K562 (cell line): ENCODE data around the gene KIF26A. TPM values are rescaled to one million over a fixed set of nuclear protein-coding genes. Genes with fewer than 3 reads are reported as not detected.

Experiments used
- ATAC-seq: fragments of 200-7000 bp; cut with Tn5 transposase; 3 replicates; pipeline ENCODE4 v1.9.1; 2020; ENCODE audit warnings: moderate library complexity
- BruUV-seq: library from RNA; stranded (reverse); fragments of 400-500 nt; replicated peaks from 2 replicates; lab custom pipeline; 2021; lab: Mats Ljungman, UMichigan
- CTCF ChIA-PET: fragments of 300-600 bp; formaldehyde crosslinking; extraction: SDS; loops from one replicate; lab custom pipeline; 2021; ENCODE audit warnings: low intra/inter-chr PET ratio; lab: Yijun Ruan, JAX
- POLR2A ChIA-PET: fragments of 300-600, 350-650 bp; sonication (Branson Sonifier 250); formaldehyde crosslinking; extraction: SDS; loops from one replicate; lab custom pipeline; 2021; ENCODE audit warnings: antibody characterized with exemption, inconsistent platforms; lab: Yijun Ruan, JAX
- DNase-seq, 4 experiments: peaks; one replicate each; pipeline versions ENCODE4 v3.0.0 to v3.0.0-alpha.2; 2011 to 2018; ENCODE audit warnings: low spot score in 3 of 4, mixed read lengths in 3 of 4; ENCODE audit errors: extremely low read depth in 1 of 4
- FAIRE-seq: peaks from 2 replicates; lab custom pipeline; 2011; peaks lifted over from hg19 to GRCh38; lab: Jason Lieb, UNC
- H2AFZ ChIP-seq: 2 replicates; pipeline ENCODE4 v1.6.0; 2011; ENCODE audit warnings: low read depth, low read length, control low read depth, inconsistent platforms
- H3K27ac ChIP-seq: fragments of 200-600 bp; 3 replicates; pipeline ENCODE4 v1.8.0; 2011; ENCODE audit warnings: low read depth, mild to moderate bottlenecking, control low read depth, inconsistent platforms, low read length, moderate library complexity, mixed read lengths; ENCODE audit errors: extremely low read depth
- H3K27me3 ChIP-seq, 2 experiments: fragments of 300-600 bp in 1 of 2; 2 replicates in 1 of 2; 3 replicates in 1 of 2; pipeline versions ENCODE4 v1.6.0 to v1.8.0; 2011; ENCODE audit warnings: inconsistent platforms in 2 of 2, low read length in 2 of 2, mild to moderate bottlenecking in 1 of 2, mixed read lengths in 1 of 2, moderate library complexity in 1 of 2; ENCODE audit not compliant: control insufficient read depth in 2 of 2, insufficient read depth in 2 of 2
- H3K36me3 ChIP-seq: fragments of 300-600 bp; 3 replicates; pipeline ENCODE4 v1.8.0; 2011; ENCODE audit warnings: mild to moderate bottlenecking, low read length, inconsistent platforms; ENCODE audit not compliant: control insufficient read depth, insufficient read depth
- H3K4me1 ChIP-seq, 2 experiments: fragments of 200-600 bp in 1 of 2; replicated peaks in 1 of 2; 2 replicates in 1 of 2; 3 replicates in 1 of 2; pipeline versions ENCODE4 v1.5.1 to v1.8.0; 2011; ENCODE audit warnings: inconsistent platforms in 2 of 2, low read length in 2 of 2, mild to moderate bottlenecking in 1 of 2, mixed read lengths in 1 of 2, moderate library complexity in 1 of 2; ENCODE audit not compliant: control insufficient read depth in 2 of 2, insufficient read depth in 2 of 2
- H3K4me2 ChIP-seq: 2 replicates; pipeline ENCODE4 v1.6.1; 2011; ENCODE audit warnings: low read length, control low read depth, inconsistent platforms, mixed read lengths; ENCODE audit not compliant: insufficient read depth
- H3K4me3 ChIP-seq: fragments of 200-600 bp; sonication (generic), shearing (Covaris generic); 2 replicates; pipeline ENCODE4 v1.5.1; 2016; ENCODE audit warnings: control low read depth, inconsistent platforms
- H3K79me2 ChIP-seq: fragments of 200-600 bp; 3 replicates; pipeline ENCODE4 v1.8.0; 2011; ENCODE audit warnings: low read length, inconsistent platforms; ENCODE audit not compliant: control insufficient read depth, insufficient read depth
- H3K9ac ChIP-seq, 2 experiments: 2 replicates each; pipeline versions ENCODE4 v1.6.0 to v1.6.1; 2011; ENCODE audit warnings: low read depth in 2 of 2, low read length in 2 of 2, control low read depth in 1 of 2, inconsistent platforms in 1 of 2, mild to moderate bottlenecking in 1 of 2, mixed read lengths in 1 of 2; ENCODE audit not compliant: insufficient read depth in 1 of 2
- H3K9me1 ChIP-seq: one replicate; pipeline ENCODE4 v1.6.0; 2011; ENCODE audit warnings: inconsistent platforms, mild to moderate bottlenecking, low read length, moderate library complexity; ENCODE audit not compliant: control insufficient read depth, insufficient read depth
- H3K9me3 ChIP-seq: replicated peaks from 2 replicates; pipeline ENCODE4 v1.5.1; 2011; ENCODE audit warnings: low read depth, low read length, inconsistent platforms; ENCODE audit not compliant: control insufficient read depth, insufficient read depth
- H4K20me1 ChIP-seq: replicated peaks from 2 replicates; pipeline ENCODE4 v1.6.1; 2011; ENCODE audit warnings: low read length, inconsistent platforms, mixed read lengths; ENCODE audit not compliant: control insufficient read depth, insufficient read depth
- DACH1 ChIP-seq: fragments of 450-650 bp; IDR thresholded peaks from 2 replicates; pipeline ENCODE4 v1.6.1; 2018; ENCODE audit not compliant: partially characterized antibody
- E2F1 ChIP-seq: sonication (generic); formaldehyde crosslinking; IDR thresholded peaks from 2 replicates; pipeline ENCODE4 v1.8.1; 2023; ENCODE audit warnings: mild to moderate bottlenecking, missing genetic modification reagents, moderate library complexity
- E2F6 ChIP-seq, 2 experiments: IDR thresholded peaks; 2 replicates each; pipeline ENCODE4 v1.6.1; 2011; ENCODE audit warnings: borderline replicate concordance in 1 of 2, control low read depth in 1 of 2, low read depth in 1 of 2, low read length in 1 of 2, mild to moderate bottlenecking in 1 of 2, mixed read lengths in 1 of 2, moderate library complexity in 1 of 2; ENCODE audit not compliant: insufficient read depth in 1 of 2, insufficient read length in 1 of 2, poor library complexity in 1 of 2, severe bottlenecking in 1 of 2; ENCODE audit errors: extremely low read depth in 1 of 2
- FOXK2 ChIP-seq, 2 experiments: fragments of 450-650 bp; IDR thresholded peaks in 1 of 2; conservative IDR thresholded peaks in 1 of 2; 2 replicates each; pipeline ENCODE4 v1.6.1; 2016; ENCODE audit warnings: low read depth in 2 of 2, mild to moderate bottlenecking in 1 of 2
- GTF2B ChIP-seq: IDR thresholded peaks from 2 replicates; pipeline ENCODE4 v1.6.1; 2011; ENCODE audit not compliant: insufficient read length; ENCODE audit errors: extremely low read depth
- IRF1 ChIP-seq: sonication (generic); formaldehyde crosslinking; IDR thresholded peaks from 2 replicates; pipeline ENCODE4 v1.8.0; 2022; ENCODE audit warnings: missing genetic modification reagents, mild to moderate bottlenecking, borderline replicate concordance
- KAT2B ChIP-seq: IDR thresholded peaks from one replicate; pipeline ENCODE4 v1.6.1; 2012; ENCODE audit warnings: low read depth, mild to moderate bottlenecking, control low read depth, inconsistent platforms, low read length, moderate library complexity
- MTF1 ChIP-seq: fragments of 250-450 bp; sonication (Bioruptor Pico); IDR thresholded peaks from 2 replicates; pipeline ENCODE4 v1.9.0; 2021; ENCODE audit warnings: moderate library complexity, mild to moderate bottlenecking, inconsistent platforms, borderline replicate concordance
- PHF21A ChIP-seq: fragments of 450-650 bp; IDR thresholded peaks from 2 replicates; pipeline ENCODE4 v1.6.1; 2017; ENCODE audit warnings: low read depth, borderline replicate concordance
- PPARD ChIP-seq: fragments of 250-450 bp; sonication (Bioruptor Pico); IDR thresholded peaks from 2 replicates; pipeline ENCODE4 v1.8.0; 2022; ENCODE audit warnings: inconsistent platforms, mild to moderate bottlenecking, moderate library complexity
- RBM22 ChIP-seq: fragments of 200-400 bp; formaldehyde crosslinking; IDR thresholded peaks from 2 replicates; pipeline ENCODE4 v1.6.1; 2018; ENCODE audit warnings: low read length, low read depth; ENCODE audit not compliant: poor library complexity, severe bottlenecking
- RBM34 ChIP-seq: fragments of 200-400 bp; formaldehyde crosslinking; IDR thresholded peaks from 2 replicates; pipeline ENCODE4 v1.6.1; 2018; ENCODE audit warnings: low read length, borderline replicate concordance; ENCODE audit not compliant: insufficient read depth
- SMAD3 ChIP-seq: fragments of 450-650 bp; formaldehyde crosslinking; conservative IDR thresholded peaks from 2 replicates; pipeline ENCODE4 v1.4.0; 2020; ENCODE audit warnings: mild to moderate bottlenecking
- ZNF12 ChIP-seq: sonication (generic); formaldehyde crosslinking; IDR thresholded peaks from 2 replicates; pipeline ENCODE4 v1.4.0; 2020; ENCODE audit warnings: mild to moderate bottlenecking, missing genetic modification reagents
- ZNF140 ChIP-seq: fragments of 250-450 bp; sonication (Bioruptor Pico); IDR thresholded peaks from 2 replicates; pipeline ENCODE4 v1.8.0; 2021; ENCODE audit warnings: moderate library complexity, mild to moderate bottlenecking, inconsistent platforms
- ZNF699 ChIP-seq: fragments of 250-450 bp; sonication (Bioruptor Pico); IDR thresholded peaks from 2 replicates; pipeline ENCODE4 v1.8.0; 2021; ENCODE audit warnings: mild to moderate bottlenecking, moderate library complexity; ENCODE audit not compliant: insufficient replicate concordance
- ZNF785 ChIP-seq: fragments of 250-450 bp; sonication (Bioruptor Pico); IDR thresholded peaks from 2 replicates; pipeline ENCODE4 v1.4.0; 2020; ENCODE audit warnings: mild to moderate bottlenecking
- ZZZ3 ChIP-seq: fragments of 450-650 bp; IDR thresholded peaks from 2 replicates; pipeline ENCODE4 v1.6.1; 2016; ENCODE audit warnings: antibody characterized with exemption, mild to moderate bottlenecking, moderate library complexity
- WGBS: fragments of 100-300 bp; shearing (Covaris generic); methylation state at CpG from one replicate; pipeline ENCODE4 v1.1.6; 2016; ENCODE audit warnings: low coverage, mixed read lengths; ENCODE audit not compliant: insufficient coverage; ENCODE audit errors: missing lambda C conversion rate; 5-methylcytosine and 5-hydroxymethylcytosine counted together
- in situ Hi-C: fragments of 300-500 bp; cut with MboI; formaldehyde crosslinking; loops from 4 replicates; pipeline ENCODE4 v1.15.0; 2018; ENCODE audit warnings: inconsistent platforms, mixed read lengths
- intact Hi-C: fragments of 100-400 bp; cut with micrococcal nuclease; formaldehyde crosslinking; loops from 2 replicates; pipeline ENCODE4 v1.14.2; 2022
- polyA plus RNA-seq, 8 experiments: library from polyadenylated mRNA; depleted of rRNA in 4 of 8; stranded (reverse) in 5 of 8; unstranded in 3 of 8; fragments of >200 nt; fragmentation: Nextera tagmentation in 2 of 8; fragmentation: Illumina TruSeq in 1 of 8; extraction: Ambion mirVana in 2 of 8; extraction: Trizol in 1 of 8; gene quantifications; 2 replicates each; pipeline versions ENCODE4 v1.2.1 to v1.2.3, GENCODE V29; 2011 to 2014; ENCODE audit warnings: inconsistent platforms in 1 of 8, missing spikeins in 1 of 8
- total RNA-seq, 7 experiments: library from RNA; depleted of rRNA in 6 of 7; stranded (reverse); fragments of >200 nt in 6 of 7; fragmentation: Illumina TruSeq in 2 of 7; extraction: Trizol in 2 of 7; gene quantifications; 2 replicates each; pipeline versions ENCODE4 v1.2.1 to v1.2.3, GENCODE V29; 2011 to 2021; ENCODE audit warnings: low replicate concordance in 1 of 7

KIF26A gene
- total and polyA plus RNA-seq, 9 of the 15 experiments (the other 6 are each of a cell fraction or from before 2014, with no cell fraction given), result 0.04 TPM; not detected in 8

- H4K20me1 ChIP-seq, result no peaks in the 10 kb centered on the region
- H3K27me3 ChIP-seq, result peaks cover 0 to 7% of the 10 kb centered on the region in 2 experiments; a peak in 1 of 5 replicates
- no peaks in the 10 kb centered on the region for H3K9me1 ChIP-seq
- DNase-seq, result no peak
- FAIRE-seq, result no peak
- H3K4me2 ChIP-seq, result no peak overlapping the region
- ChIA-PET POLR2A (no interaction called here), CTCF (no interaction called here)
- H3K9ac ChIP-seq, result no peak overlapping the region
- in situ Hi-C loops (no loop called here), intact Hi-C loops (no loop called here)
- H3K36me3 ChIP-seq, result no peaks in the 10 kb centered on the region
- H3K79me2 ChIP-seq, result no peaks in the 10 kb centered on the region
- H3K9me3 ChIP-seq, result no peaks in the 10 kb centered on the region
- H2AFZ ChIP-seq, result no peak overlapping the region
- WGBS, result 3% methylated on average over 11 of the region's 16 CpGs
- no peaks in the 10 kb centered on the region for H3K4me1 ChIP-seq
- H3K4me3 ChIP-seq, result no peak overlapping the region
- no peak for ATAC-seq
- H3K27ac ChIP-seq, result no peak overlapping the region
- no TSS peak for BruUV-seq
- TF ChIP-seq E2F1 (CRISPR knock-in tag) (no peak), PHF21A (no peak), ZNF12 (no peak), ZNF699 (CRISPR knock-in tag) (no peak), FOXK2 (conservative IDR thresholded peaks at IDR 0.05 in 1 of 2, IDR thresholded peaks at IDR 0.05 in 1 of 2; ENCODE audit: low read depth in 2 of 2) (no peak), E2F6 (IDR thresholded peaks at IDR 0.05; ENCODE audit: borderline replicate concordance in 1 of 2, extremely low read depth in 1 of 2, insufficient read depth in 1 of 2, insufficient read length in 1 of 2, low read depth in 1 of 2, low read length in 1 of 2, poor library complexity in 1 of 2, severe bottlenecking in 1 of 2) (no peak), RBM34 (no peak), SMAD3 (CRISPR knock-in tag) (no peak), ZNF140 (CRISPR knock-in tag) (no peak), PPARD (CRISPR knock-in tag) (no peak), IRF1 (CRISPR knock-in tag) (no peak), RBM22 (no peak), ZZZ3 (no peak), DACH1 (no peak), ZNF785 (CRISPR knock-in tag) (no peak), MTF1 (no peak), GTF2B (no peak), KAT2B (no peak)
Observed at GRCh38 chr14:104185916-104186495, 47.6 kb downstream of the KIF26A start.
